OCI-LY1 (cell line): Measurements from ENCODE around the gene PGC.

Experiments
- CTCF ChIP-seq: fragments of 200-600 bp; sonication (generic), shearing (Covaris generic); IDR thresholded peaks from 2 replicates; pipeline ENCODE4 v1.5.1; 2017; ENCODE audit warnings: mild to moderate bottlenecking, antibody characterized with exemption, low read length, moderate library complexity, mixed read lengths
- EZH2 ChIP-seq: fragments of 200-600 bp; sonication (generic), shearing (Covaris generic); IDR thresholded peaks from 2 replicates; pipeline ENCODE4 v1.8.0; 2017; ENCODE audit warnings: borderline replicate concordance, mixed run types, mild to moderate bottlenecking, antibody characterized with exemption, low read length, moderate library complexity, mixed read lengths

DNA sequence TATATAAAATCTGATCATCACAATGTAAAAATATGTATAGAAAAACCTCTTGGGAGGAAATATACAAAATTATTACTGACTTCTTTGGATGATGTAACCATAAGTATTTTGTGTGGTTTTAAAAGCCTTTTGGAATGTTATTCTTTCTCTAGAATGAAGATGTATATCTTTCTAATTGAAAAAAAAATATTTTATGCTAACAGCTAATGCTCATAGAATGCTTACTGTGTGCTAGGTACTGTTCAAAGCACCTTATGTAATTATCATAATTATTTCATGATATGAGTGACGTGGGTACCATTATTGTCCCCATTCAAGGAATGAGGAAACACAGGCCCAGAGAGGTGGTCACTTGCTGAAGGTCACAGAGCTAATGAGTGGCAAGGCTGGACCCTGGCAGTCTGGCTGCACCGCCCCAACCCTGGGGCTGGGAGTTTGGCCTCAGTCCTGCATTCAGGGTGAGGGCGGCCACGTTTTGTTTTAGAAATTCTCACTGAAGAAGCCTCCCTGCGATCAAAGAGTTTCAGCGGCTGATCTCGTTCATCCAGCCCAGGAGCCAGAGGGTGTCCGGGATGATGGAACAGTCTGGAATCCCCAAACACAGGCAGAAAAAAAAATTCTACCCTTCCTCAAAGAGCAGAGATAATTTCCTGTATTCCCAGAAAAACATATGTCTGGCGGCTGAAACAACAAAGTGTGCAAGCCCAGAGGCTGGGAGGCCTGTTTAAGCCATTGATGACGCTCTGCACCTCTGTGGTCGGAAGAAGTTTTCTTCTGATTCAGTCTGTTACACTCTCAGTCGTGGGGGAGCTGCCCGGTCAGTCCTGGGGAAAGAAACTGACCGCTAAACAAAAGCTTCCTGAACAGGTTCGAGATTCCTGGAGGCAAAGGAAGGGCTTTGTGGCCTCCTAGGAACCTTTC lies 49.1 kb downstream of the PGC start:
- no peak for TF ChIP-seq CTCF
- TF ChIP-seq EZH2, result no peak
